ENCODE measurements around the gene SNAI3.

GRCh38 chr16:88631920-88632586, 54.3 kb downstream of the SNAI3 start:
- TF ChIP-seq TCF7L2 (IDR thresholded peaks at IDR 0.05; ENCODE audit: borderline replicate concordance, extremely low read depth, insufficient read depth, insufficient read length) (no peak), REST (IDR thresholded peaks at IDR 0.05; ENCODE audit: low read depth) (no peak), EZH2 (IDR thresholded peaks at IDR 0.05) (no peak), EZH2phosphoT487 (IDR thresholded peaks at IDR 0.05; ENCODE audit: borderline replicate concordance) (no peak), RAD21 (IDR thresholded peaks at IDR 0.05; ENCODE audit: low read depth) (no peak), POLR2A (IDR thresholded peaks at IDR 0.05; ENCODE audit: borderline replicate concordance, extremely low read depth, insufficient read depth, insufficient read length) (no peak), CTCF (IDR thresholded peaks at IDR 0.05 in 2 of 3, conservative IDR thresholded peaks at IDR 0.05 in 1 of 3; ENCODE audit: borderline replicate concordance in 1 of 3, insufficient read depth in 1 of 3, low read depth in 2 of 3, low read length in 2 of 3) (no peak), MAX (IDR thresholded peaks at IDR 0.05) (no peak), YY1 (IDR thresholded peaks at IDR 0.05; ENCODE audit: extremely low read depth, insufficient replicate concordance, low read depth, low read length) (no peak), EGR1 (IDR thresholded peaks at IDR 0.05; ENCODE audit: low read depth) (no peak), POLR2AphosphoS5 (IDR thresholded peaks at IDR 0.05; ENCODE audit: low read depth, low read length) (no peak), SRF (IDR thresholded peaks at IDR 0.05; ENCODE audit: low read depth) (no peak), ATF3 (IDR thresholded peaks at IDR 0.05) (no peak), ZNF274 (IDR thresholded peaks at IDR 0.05; ENCODE audit: low read depth, low read length) (no peak)
